ENCODE measurements around the gene CHCHD3. TPM values are rescaled to one million over a fixed set of nuclear protein-coding genes. Genes with fewer than 3 reads are reported as not detected.
A peak's percentile ranks its signal among the peaks of the same experiment; 100 is the strongest.

CHCHD3 gene
- total RNA-seq, 1 donor from 2014 or later: 209 TPM

DNA sequence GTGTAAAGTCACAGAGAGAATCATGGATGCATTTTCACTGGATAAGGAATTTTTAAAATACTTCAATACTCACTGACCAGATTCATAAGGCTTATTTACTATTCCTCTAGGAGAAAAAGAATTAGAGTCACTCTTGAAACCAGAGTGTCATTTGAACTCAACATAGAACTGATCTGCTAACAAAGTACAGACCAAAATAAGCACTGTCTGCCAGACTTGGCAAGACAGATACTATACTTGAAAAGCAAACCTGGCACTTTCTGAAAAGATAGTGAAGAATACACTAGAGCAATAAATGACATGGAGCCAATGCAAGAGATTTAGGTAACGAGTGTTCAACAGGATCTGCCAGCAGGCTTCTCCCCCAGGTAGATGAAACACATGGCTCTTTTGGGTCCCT is 215.3 kb downstream of the CHCHD3 start:
- no peaks in the 10 kb centered on the region for H3K27me3 ChIP-seq (ENCODE audit: low read depth)
- H3K9me3 ChIP-seq (replicated peaks): peaks cover 7% of the 10 kb centered on the region
- H3K4me1 ChIP-seq: peaks cover 30% of the 10 kb centered on the region
- H3K27ac ChIP-seq (replicated peaks): peak overlapping the region; percentile 67
- no peak for TF ChIP-seq CTCF (IDR thresholded peaks at IDR 0.05; ENCODE audit: borderline replicate concordance)
- no peak for DNase-seq
- no peaks in the 10 kb centered on the region for H3K36me3 ChIP-seq
- H3K4me3 ChIP-seq: no peak overlapping the region
- intact Hi-C loops (cut with micrococcal nuclease): no loop called here

- TF ChIP-seq CTCF (IDR thresholded peaks at IDR 0.05; ENCODE audit: borderline replicate concordance): no peak
- DNase-seq: no peak
- Histone ChIP-seq H3K9me3 (replicated peaks) (peaks cover 7% of the 10 kb centered on the region), H3K36me3 (no peaks in the 10 kb centered on the region), H3K27ac (replicated peaks) (peak overlapping the region; percentile 67), H3K4me3 (no peak overlapping the region), H3K27me3 (ENCODE audit: low read depth) (no peaks in the 10 kb centered on the region), H3K4me1 (peaks cover 30% of the 10 kb centered on the region)
- intact Hi-C loops (cut with micrococcal nuclease): no loop called here
Measured at GRCh38 chr7:132866144-132866531, 215.8 kb downstream of the CHCHD3 start.

- Histone ChIP-seq H3K27me3 (ENCODE audit: low read depth) (no peaks in the 10 kb centered on the region), H3K9me3 (replicated peaks) (peaks cover 7% of the 10 kb centered on the region), H3K36me3 (no peaks in the 10 kb centered on the region), H3K27ac (replicated peaks) (peak overlapping the region; percentile 67), H3K4me1 (peaks cover 30% of the 10 kb centered on the region), H3K4me3 (peak overlapping the region; percentile 18)
- intact Hi-C loops (cut with micrococcal nuclease): no loop called here
- TF ChIP-seq CTCF (IDR thresholded peaks at IDR 0.05; ENCODE audit: borderline replicate concordance): no peak
- DNase-seq: peak; percentile 15
Measured at GRCh38 chr7:132865366-132866143, 216.3 kb downstream of the CHCHD3 start.

- H3K27me3 ChIP-seq (ENCODE audit: low read depth): no peaks in the 10 kb centered on the region
- H3K4me3 ChIP-seq: no peak overlapping the region
- H3K9me3 ChIP-seq (replicated peaks): peaks cover 7% of the 10 kb centered on the region
- intact Hi-C loops (cut with micrococcal nuclease): no loop called here
- no peak for TF ChIP-seq CTCF (IDR thresholded peaks at IDR 0.05; ENCODE audit: borderline replicate concordance)
- H3K4me1 ChIP-seq: peaks cover 28% of the 10 kb centered on the region
- no peak overlapping the region for H3K27ac ChIP-seq (replicated peaks)
- no peak for DNase-seq
- no peaks in the 10 kb centered on the region for H3K36me3 ChIP-seq
Measured at GRCh38 chr7:132861940-132862554, 219.8 kb downstream of the CHCHD3 start.

DNA sequence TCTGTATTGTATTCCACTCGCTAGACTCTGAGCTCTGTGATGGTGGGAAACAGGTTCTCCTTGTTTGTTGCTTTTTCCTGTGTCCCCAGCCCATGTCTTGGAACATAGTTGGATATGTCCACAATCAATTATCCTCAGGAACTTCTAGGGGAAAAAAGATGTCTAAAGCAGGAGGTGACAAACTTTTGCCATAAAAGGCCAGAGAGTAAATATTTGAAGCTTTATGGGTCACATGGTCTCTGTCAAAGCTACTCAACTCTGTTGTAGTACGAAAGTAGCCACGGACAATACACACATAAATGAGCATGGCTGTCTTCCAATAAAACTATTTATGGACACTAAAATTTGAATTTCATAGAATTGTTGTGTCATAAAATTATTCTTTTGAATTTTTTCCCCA is 220.5 kb downstream of the CHCHD3 start:
- TF ChIP-seq CTCF (IDR thresholded peaks at IDR 0.05; ENCODE audit: borderline replicate concordance): no peak
- Histone ChIP-seq H3K27ac (replicated peaks) (no peak overlapping the region), H3K36me3 (no peaks in the 10 kb centered on the region), H3K27me3 (ENCODE audit: low read depth) (no peaks in the 10 kb centered on the region), H3K9me3 (replicated peaks) (peaks cover 7% of the 10 kb centered on the region), H3K4me3 (no peak overlapping the region), H3K4me1 (peaks cover 22% of the 10 kb centered on the region)
- no peak for DNase-seq
- intact Hi-C loops (cut with micrococcal nuclease): no loop called here
